Activated CD8-positive, alpha-beta T cell treated with anti-CD3 and anti-CD28 coated beads for 36 hours (primary cell): Measurements from ENCODE around the gene RPRD1B. TPM values are rescaled to one million over a fixed set of nuclear protein-coding genes. Genes with fewer than 3 reads are reported as not detected.
"Not testable (repeated sequence)": the region's sequence is repeated elsewhere in the genome, so short reads cannot be mapped to it uniquely, and the experiment has no call there.

Source experiments
- ATAC-seq: fragments of 200-7000 bp; cut with Tn5 transposase; one replicate; pipeline ENCODE4 v1.10.0; 2021; ENCODE audit warnings: mild to moderate bottlenecking, moderate library complexity
- CTCF ChIA-PET: fragments of 350-600 bp; sonication (Branson Sonifier 250); formaldehyde crosslinking; loops from one replicate; lab custom pipeline; 2021; ENCODE audit warnings: antibody characterized with exemption; lab: Charles Lee
- POLR2A ChIA-PET: fragments of 350-600 bp; sonication (Branson Sonifier 250); formaldehyde crosslinking; loops from one replicate; lab custom pipeline; 2021; ENCODE audit warnings: antibody characterized with exemption; lab: Charles Lee
- DNase-seq: peaks from one replicate; pipeline ENCODE4 v3.0.0-alpha.2; 2020
- H3K27ac Mint-ChIP-seq: one replicate; pipeline ENCODE4 v1.8.0; 2021; ENCODE audit warnings: mild to moderate bottlenecking, mixed read lengths
- H3K27me3 Mint-ChIP-seq: one replicate; pipeline ENCODE4 v1.8.0; 2021; ENCODE audit warnings: mixed read lengths
- H3K36me3 Mint-ChIP-seq: one replicate; pipeline ENCODE4 v1.8.0; 2021; ENCODE audit warnings: low read depth, mixed read lengths
- H3K4me1 Mint-ChIP-seq: one replicate; pipeline ENCODE4 v1.8.0; 2021; ENCODE audit warnings: low read depth, mixed read lengths
- H3K4me3 Mint-ChIP-seq: one replicate; pipeline ENCODE4 v1.8.0; 2021; ENCODE audit warnings: mild to moderate bottlenecking, moderate library complexity, mixed read lengths
- H3K9me3 Mint-ChIP-seq: one replicate; pipeline ENCODE4 v1.8.0; 2021; ENCODE audit warnings: mixed read lengths
- intact Hi-C: fragments of 100-400 bp; cut with micrococcal nuclease; formaldehyde crosslinking; loops from one replicate; pipeline ENCODE4 v1.10.0; 2022
- total RNA-seq, 2 experiments: library from RNA; stranded (reverse); gene quantifications; one replicate each; pipeline ENCODE4 v1.2.3, GENCODE V29; 2021
- TF ChIP-seq, protein P1 (sequence below): fragments of 200-600 bp; IDR thresholded peaks from one replicate; pipeline ENCODE4 v1.8.0; 2022; ENCODE audit warnings: antibody characterized with exemption, mild to moderate bottlenecking

Gene RPRD1B
- total RNA-seq, 2 experiments from 2014 or later = 29.1 to 29.3 TPM

DNA sequence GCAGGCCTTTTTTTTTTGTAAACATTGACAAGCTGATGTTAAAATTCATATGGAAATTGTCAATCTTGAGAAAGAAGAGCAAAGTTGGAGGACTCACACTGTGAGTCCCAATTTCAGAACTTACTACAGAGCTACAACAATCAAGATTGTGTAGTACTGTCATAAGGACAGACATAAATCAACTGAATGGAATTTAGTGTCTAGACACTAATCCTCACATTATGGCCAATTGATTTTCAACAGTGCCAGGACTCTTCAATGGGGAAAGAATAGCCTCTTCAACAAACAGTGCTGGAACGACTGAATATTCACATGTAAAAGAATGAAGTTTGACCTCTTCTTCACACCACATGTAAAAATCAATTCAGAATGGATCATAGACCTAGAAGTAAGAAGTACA lies 70.7 kb downstream of the RPRD1B start:
- H3K27ac Mint-ChIP-seq = no peak overlapping the region
- TF ChIP-seq, protein P1, sequence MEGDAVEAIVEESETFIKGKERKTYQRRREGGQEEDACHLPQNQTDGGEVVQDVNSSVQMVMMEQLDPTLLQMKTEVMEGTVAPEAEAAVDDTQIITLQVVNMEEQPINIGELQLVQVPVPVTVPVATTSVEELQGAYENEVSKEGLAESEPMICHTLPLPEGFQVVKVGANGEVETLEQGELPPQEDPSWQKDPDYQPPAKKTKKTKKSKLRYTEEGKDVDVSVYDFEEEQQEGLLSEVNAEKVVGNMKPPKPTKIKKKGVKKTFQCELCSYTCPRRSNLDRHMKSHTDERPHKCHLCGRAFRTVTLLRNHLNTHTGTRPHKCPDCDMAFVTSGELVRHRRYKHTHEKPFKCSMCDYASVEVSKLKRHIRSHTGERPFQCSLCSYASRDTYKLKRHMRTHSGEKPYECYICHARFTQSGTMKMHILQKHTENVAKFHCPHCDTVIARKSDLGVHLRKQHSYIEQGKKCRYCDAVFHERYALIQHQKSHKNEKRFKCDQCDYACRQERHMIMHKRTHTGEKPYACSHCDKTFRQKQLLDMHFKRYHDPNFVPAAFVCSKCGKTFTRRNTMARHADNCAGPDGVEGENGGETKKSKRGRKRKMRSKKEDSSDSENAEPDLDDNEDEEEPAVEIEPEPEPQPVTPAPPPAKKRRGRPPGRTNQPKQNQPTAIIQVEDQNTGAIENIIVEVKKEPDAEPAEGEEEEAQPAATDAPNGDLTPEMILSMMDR = no peak
- ATAC-seq (no peak), DNase-seq (no peak)
- H3K27me3 Mint-ChIP-seq = no peaks in the 10 kb centered on the region
- H3K9me3 Mint-ChIP-seq = peaks cover 7% of the 10 kb centered on the region
- no peaks in the 10 kb centered on the region for H3K4me1 Mint-ChIP-seq
- H3K4me3 Mint-ChIP-seq = no peak overlapping the region
- CTCF ChIA-PET = interaction anchor here (1.9 kb wide), 1 partner anchor 31 kb away, joined by 5 read pairs; no protein-coding TSS in a partner anchor
- intact Hi-C loops = no loop called here
- no peaks in the 10 kb centered on the region for H3K36me3 Mint-ChIP-seq
- POLR2A ChIA-PET = no interaction called here

DNA sequence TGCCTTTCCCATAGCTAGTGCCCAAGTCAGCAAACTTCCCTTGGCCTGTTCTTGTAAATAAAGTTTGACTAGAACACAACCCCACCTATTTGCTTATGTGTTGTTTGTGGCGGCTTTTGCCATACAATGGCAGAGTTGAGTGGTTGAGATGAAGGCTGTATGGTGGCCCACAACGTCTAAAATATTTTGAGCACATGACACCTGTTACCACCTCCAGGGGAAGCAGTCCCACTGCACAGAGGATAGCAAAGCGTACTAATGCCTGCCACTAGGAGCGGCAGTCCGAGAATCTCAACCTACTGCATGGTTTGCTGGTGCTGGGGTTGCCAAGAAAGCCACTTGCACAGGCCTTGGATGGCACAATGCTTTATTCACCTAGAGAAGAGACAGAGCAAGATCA lies 72.9 kb downstream of the RPRD1B start:
- Mint-ChIP-seq H3K4me1 (no peaks in the 10 kb centered on the region), H3K9me3 (no peaks in the 10 kb centered on the region), H3K27ac (no peak overlapping the region), H3K36me3 (no peaks in the 10 kb centered on the region), H3K4me3 (no peak overlapping the region), H3K27me3 (no peaks in the 10 kb centered on the region)
- ChIA-PET CTCF (interaction anchor here (1.0 kb wide), 1 partner anchor 19 kb away, joined by 3 read pairs; no protein-coding TSS in a partner anchor), POLR2A (interaction anchor here (1.6 kb wide), 1 partner anchor 10 kb away, joined by 3 read pairs; no protein-coding TSS in a partner anchor)
- TF ChIP-seq, protein P1 = no peak
- intact Hi-C loops = no loop called here
- ATAC-seq (no peak), DNase-seq (no peak)

DNA sequence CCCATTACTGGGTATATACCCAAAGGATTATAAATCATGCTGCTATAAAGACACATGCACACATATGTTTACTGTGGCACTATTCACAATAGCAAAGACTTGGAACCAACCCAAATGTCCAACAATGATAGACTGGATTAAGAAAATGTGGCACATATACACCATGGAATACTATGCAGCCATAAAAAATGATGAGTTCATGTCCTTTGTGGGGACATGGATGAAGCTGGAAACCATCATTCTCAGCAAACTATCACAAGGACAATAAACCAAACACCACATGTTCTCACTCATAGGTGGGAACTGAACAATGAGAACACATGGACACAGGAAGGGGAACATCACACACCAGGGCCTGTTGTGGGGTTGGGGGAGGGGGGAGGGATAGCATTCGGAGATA lies 73.8 kb downstream of the RPRD1B start:
- H3K9me3 Mint-ChIP-seq, ATAC-seq, H3K27ac Mint-ChIP-seq, DNase-seq, H3K4me1 Mint-ChIP-seq, H3K36me3 Mint-ChIP-seq, H3K27me3 Mint-ChIP-seq, H3K4me3 Mint-ChIP-seq, intact Hi-C loops, CTCF ChIA-PET: not testable (repeated sequence)
- POLR2A ChIA-PET = interaction anchor here (1.6 kb wide), 1 partner anchor 10 kb away, joined by 3 read pairs; no protein-coding TSS in a partner anchor

DNA sequence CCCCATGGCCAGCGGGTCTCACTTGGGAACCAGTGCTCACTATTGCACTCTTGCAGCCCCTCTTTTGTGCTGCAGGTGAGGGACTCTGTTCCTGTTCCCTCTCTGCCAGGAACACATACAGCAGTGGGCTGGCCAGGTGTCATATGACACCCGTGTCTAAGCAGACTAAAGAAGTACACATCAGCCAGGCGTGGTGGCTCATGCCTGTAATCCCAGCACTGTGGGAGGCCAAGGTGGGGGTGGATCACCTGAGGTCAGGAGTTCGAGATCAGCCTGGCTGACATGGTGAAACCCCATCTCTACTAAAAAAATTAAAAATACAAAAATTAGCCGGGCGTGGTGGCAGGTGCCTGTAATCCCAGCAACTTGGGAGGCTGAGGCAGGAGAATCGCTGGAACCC lies 74.4 kb downstream of the RPRD1B start:
- not testable (repeated sequence) for ATAC-seq

DNA sequence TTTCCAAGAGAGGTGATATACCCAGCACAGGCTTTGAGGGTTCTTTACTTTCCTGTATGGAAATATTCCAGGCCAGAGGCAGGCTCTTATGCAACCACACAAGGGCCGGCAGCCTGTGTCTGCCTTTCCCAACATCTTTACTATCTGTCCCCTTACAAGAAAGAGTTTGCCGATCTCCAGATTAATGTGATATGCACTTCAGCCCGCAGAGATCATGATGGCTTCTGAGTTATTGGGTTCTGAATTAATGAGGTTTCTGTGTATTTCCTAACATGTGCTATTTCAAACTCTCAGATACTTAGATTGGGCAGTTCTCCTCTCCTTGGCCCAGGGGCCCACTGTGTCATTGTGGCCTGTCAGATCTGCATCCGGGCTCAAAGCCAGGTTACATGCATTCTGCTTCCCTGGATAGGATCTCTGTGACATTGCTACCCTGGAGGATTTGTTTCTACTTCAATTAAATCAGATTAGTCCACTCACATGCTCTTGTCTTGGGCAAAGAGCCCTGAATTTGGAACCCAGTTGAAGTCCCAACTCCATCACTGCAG lies 75.0 kb downstream of the RPRD1B start:
- no peak for ATAC-seq
- intact Hi-C loops = no loop called here
- no peak for DNase-seq
- Mint-ChIP-seq H3K27me3 (no peaks in the 10 kb centered on the region), H3K27ac (no peak overlapping the region), H3K9me3 (no peaks in the 10 kb centered on the region), H3K4me3 (no peak overlapping the region), H3K4me1 (no peaks in the 10 kb centered on the region), H3K36me3 (no peaks in the 10 kb centered on the region)
- ChIA-PET CTCF (no interaction called here), POLR2A (no interaction called here)
- TF ChIP-seq, protein P1 = no peak

More for the DNA sequence above, 74.4 kb downstream of the RPRD1B start:
- intact Hi-C loops, POLR2A ChIA-PET, CTCF ChIA-PET, DNase-seq, H3K9me3 Mint-ChIP-seq, H3K36me3 Mint-ChIP-seq, H3K27me3 Mint-ChIP-seq, H3K4me3 Mint-ChIP-seq, H3K4me1 Mint-ChIP-seq, H3K27ac Mint-ChIP-seq: not testable (repeated sequence)

DNA sequence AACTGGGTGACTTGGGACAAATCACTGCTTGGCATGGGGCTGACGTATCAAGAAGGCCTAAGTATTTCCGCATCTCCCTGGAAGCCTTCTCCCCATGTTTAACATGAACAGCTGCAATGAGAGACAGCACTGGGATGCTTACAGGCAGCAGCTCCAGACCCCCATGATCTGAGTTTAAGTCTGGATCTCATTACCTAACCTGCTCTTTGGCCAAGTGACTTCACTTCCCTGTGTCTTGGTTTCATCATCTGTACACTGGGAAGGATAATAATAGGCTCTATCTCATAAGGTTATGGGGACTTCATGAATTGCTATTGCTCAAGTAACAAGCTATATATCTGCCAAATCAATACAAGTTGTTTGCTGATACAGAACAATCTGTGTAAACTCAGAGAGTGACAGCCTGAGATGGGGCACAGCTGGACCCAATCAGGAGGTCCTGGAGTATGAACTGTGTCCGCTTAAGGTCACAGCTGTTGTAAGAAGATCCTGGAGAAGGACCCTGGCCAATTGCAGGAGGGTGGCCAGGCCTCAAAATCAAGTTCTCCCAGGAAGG lies 75.5 kb downstream of the RPRD1B start:
- Mint-ChIP-seq H3K4me3 (no peak overlapping the region), H3K36me3 (no peaks in the 10 kb centered on the region), H3K27ac (no peak overlapping the region), H3K4me1 (no peaks in the 10 kb centered on the region), H3K27me3 (no peaks in the 10 kb centered on the region), H3K9me3 (no peaks in the 10 kb centered on the region)
- TF ChIP-seq, protein P1 = no peak
- ChIA-PET CTCF (no interaction called here), POLR2A (no interaction called here)
- DNase-seq = no peak
- no peak for ATAC-seq
- intact Hi-C loops = no loop called here
